OCI-LY3 (cell line): ENCODE results near the gene ANKRD30B.
"Not testable (repeated sequence)": the region's sequence is repeated elsewhere in the genome, so short reads cannot be mapped to it uniquely, and the experiment has no call there.

Source experiments
- H2AFZ ChIP-seq: fragments of 200-600, 300-600 bp; shearing (Covaris generic); 2 replicates; pipeline ENCODE4 v1.6.0; 2014; ENCODE audit warnings: antibody characterized with exemption, low read depth, low read length
- H3K27ac ChIP-seq: fragments of 200-600, 300-600 bp; sonication (generic); 2 replicates; pipeline ENCODE4 v1.5.1; 2014; ENCODE audit warnings: mild to moderate bottlenecking, low read length, moderate library complexity, mixed read lengths
- H3K27me3 ChIP-seq: fragments of 200-600, 300-600 bp; sonication (generic); 2 replicates; pipeline ENCODE4 v1.6.1; 2014; ENCODE audit warnings: low read depth, low read length, mixed read lengths
- H3K36me3 ChIP-seq: fragments of 200-600, 300-600 bp; sonication (generic); replicated peaks from 2 replicates; pipeline ENCODE3; 2014; ENCODE audit warnings: low read depth, low read length, mixed read lengths
- H3K4me1 ChIP-seq: fragments of 300-600, 200-600 bp; sonication (generic); 2 replicates; pipeline ENCODE4 v1.6.1; 2014; ENCODE audit warnings: low read length, mixed read lengths
- H3K4me2 ChIP-seq: fragments of 200-600, 300-600 bp; sonication (generic); 2 replicates; pipeline ENCODE4 v1.6.1; 2014; ENCODE audit warnings: low read length, mixed read lengths
- H3K4me3 ChIP-seq: fragments of 300-600, 200-600 bp; sonication (generic); 2 replicates; pipeline ENCODE4 v1.5.1; 2014; ENCODE audit warnings: antibody characterized with exemption, mild to moderate bottlenecking, low read length, moderate library complexity
- H3K79me2 ChIP-seq: fragments of 300-600, 200-600 bp; shearing (Covaris generic); 2 replicates; pipeline ENCODE4 v1.6.1; 2014; ENCODE audit warnings: mild to moderate bottlenecking, low read length, mixed read lengths
- H3K9ac ChIP-seq: fragments of 300-600, 200-600 bp; shearing (Covaris generic); 2 replicates; pipeline ENCODE4 v1.6.0; 2014; ENCODE audit warnings: mild to moderate bottlenecking, low read length, moderate library complexity
- H3K9me3 ChIP-seq: fragments of 200-600, 300-600 bp; shearing (Covaris generic); 2 replicates; pipeline ENCODE4 v1.6.1; 2014; ENCODE audit warnings: low read length, mixed read lengths; ENCODE audit not compliant: insufficient read depth
- H4K20me1 ChIP-seq: fragments of 200-600, 300-600 bp; sonication (generic); 2 replicates; pipeline ENCODE4 v1.6.1; 2016; ENCODE audit warnings: low read length, mixed read lengths; ENCODE audit not compliant: insufficient read depth
- EZH2phosphoT487 ChIP-seq: fragments of 200-600 bp; shearing (Covaris generic); IDR thresholded peaks from 2 replicates; pipeline ENCODE4 v1.6.1; 2018; ENCODE audit warnings: antibody characterized with exemption, mixed run types, low read depth
- TF ChIP-seq, protein P1 (sequence below): fragments of 200-600, 300-600 bp; sonication (generic); IDR thresholded peaks from 2 replicates; pipeline ENCODE4 v1.5.1; 2014; ENCODE audit warnings: antibody characterized with exemption, low read length, low read depth

The ANKRD30B gene, protein sequence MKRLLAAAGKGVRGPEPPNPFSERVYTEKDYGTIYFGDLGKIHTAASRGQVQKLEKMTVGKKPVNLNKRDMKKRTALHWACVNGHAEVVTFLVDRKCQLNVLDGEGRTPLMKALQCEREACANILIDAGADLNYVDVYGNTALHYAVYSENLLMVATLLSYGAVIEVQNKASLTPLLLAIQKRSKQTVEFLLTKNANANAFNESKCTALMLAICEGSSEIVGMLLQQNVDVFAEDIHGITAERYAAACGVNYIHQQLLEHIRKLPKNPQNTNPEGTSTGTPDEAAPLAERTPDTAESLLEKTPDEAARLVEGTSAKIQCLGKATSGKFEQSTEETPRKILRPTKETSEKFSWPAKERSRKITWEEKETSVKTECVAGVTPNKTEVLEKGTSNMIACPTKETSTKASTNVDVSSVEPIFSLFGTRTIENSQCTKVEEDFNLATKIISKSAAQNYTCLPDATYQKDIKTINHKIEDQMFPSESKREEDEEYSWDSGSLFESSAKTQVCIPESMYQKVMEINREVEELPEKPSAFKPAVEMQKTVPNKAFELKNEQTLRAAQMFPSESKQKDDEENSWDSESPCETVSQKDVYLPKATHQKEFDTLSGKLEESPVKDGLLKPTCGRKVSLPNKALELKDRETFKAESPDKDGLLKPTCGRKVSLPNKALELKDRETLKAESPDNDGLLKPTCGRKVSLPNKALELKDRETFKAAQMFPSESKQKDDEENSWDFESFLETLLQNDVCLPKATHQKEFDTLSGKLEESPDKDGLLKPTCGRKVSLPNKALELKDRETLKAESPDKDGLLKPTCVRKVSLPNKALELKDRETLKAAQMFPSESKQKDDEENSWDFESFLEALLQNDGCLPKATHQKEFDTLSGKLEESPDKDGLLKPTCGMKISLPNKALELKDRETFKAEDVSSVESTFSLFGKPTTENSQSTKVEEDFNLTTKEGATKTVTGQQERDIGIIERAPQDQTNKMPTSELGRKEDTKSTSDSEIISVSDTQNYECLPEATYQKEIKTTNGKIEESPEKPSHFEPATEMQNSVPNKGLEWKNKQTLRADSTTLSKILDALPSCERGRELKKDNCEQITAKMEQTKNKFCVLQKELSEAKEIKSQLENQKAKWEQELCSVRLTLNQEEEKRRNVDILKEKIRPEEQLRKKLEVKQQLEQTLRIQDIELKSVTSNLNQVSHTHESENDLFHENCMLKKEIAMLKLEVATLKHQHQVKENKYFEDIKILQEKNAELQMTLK (N-terminal part only)

DNA sequence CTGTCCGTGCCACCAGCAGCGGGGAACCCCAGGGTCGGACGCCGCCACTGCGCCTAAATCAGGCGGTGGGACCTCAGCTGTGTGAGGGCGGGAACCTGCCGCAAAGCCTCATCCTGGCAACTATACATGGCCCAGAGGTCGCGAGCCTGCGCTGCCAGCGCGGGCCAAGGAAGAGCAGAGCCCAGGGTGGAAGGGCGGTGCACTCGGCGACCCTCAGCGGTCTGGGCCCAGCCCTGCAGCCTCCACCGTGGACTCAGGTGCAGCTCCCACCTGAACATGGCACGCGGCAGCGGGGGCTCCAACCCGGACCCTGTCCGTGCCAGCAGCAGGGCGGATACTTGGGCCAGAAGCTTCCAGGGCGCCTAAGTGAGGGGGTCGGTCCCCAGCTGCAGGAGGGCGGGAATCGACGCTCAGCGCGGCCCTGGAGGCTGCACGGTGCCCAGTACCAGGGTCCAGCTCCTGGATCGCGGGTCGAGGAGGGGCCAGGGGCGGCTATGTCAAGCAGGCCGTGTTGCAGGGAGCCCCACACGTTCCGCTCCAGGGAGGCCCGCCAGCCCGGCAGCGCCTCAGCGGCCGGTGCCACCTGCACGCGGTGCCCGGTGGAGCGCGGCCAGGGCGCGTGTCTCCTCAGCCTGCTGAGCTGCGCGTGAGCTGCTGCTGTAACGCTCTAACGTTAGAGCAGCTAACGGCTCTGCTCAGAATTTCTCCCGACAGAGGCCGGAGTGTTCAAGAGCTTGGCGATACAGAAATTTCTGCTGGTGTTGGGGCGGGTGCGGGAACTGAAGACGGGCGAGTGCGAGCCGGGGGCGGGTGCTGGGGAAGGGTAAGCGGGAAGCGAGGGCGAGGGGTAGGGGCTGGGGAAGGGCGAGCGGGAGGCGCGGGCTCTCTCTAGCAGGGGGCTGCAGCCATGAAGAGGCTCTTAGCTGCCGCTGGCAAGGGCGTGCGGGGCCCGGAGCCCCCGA is at the start of gene ANKRD30B:
Gene ANKRD30B (plus strand): TSS at position 660 of the 962 bp plus-strand sequence. CDS start 248 bp downstream, at position 908.
- Histone ChIP-seq H3K36me3 (no peaks in the 10 kb centered on the region), H3K4me1 (no peaks in the 10 kb centered on the region), H3K9ac (no peak within 1 kb of the TSS), H2AFZ (no peak within 1 kb of the TSS), H3K4me3 (no peak within 1 kb of the TSS), H4K20me1 (no peaks in the 10 kb centered on the region), H3K27me3 (no peaks in the 10 kb centered on the region), H3K79me2 (no peaks in the 10 kb centered on the region), H3K27ac (no peak within 1 kb of the TSS), H3K9me3 (no peaks in the 10 kb centered on the region), H3K4me2 (no peak within 1 kb of the TSS)
- no peak for TF ChIP-seq EZH2phosphoT487
- TF ChIP-seq, protein P1, sequence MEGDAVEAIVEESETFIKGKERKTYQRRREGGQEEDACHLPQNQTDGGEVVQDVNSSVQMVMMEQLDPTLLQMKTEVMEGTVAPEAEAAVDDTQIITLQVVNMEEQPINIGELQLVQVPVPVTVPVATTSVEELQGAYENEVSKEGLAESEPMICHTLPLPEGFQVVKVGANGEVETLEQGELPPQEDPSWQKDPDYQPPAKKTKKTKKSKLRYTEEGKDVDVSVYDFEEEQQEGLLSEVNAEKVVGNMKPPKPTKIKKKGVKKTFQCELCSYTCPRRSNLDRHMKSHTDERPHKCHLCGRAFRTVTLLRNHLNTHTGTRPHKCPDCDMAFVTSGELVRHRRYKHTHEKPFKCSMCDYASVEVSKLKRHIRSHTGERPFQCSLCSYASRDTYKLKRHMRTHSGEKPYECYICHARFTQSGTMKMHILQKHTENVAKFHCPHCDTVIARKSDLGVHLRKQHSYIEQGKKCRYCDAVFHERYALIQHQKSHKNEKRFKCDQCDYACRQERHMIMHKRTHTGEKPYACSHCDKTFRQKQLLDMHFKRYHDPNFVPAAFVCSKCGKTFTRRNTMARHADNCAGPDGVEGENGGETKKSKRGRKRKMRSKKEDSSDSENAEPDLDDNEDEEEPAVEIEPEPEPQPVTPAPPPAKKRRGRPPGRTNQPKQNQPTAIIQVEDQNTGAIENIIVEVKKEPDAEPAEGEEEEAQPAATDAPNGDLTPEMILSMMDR = no peak

DNA sequence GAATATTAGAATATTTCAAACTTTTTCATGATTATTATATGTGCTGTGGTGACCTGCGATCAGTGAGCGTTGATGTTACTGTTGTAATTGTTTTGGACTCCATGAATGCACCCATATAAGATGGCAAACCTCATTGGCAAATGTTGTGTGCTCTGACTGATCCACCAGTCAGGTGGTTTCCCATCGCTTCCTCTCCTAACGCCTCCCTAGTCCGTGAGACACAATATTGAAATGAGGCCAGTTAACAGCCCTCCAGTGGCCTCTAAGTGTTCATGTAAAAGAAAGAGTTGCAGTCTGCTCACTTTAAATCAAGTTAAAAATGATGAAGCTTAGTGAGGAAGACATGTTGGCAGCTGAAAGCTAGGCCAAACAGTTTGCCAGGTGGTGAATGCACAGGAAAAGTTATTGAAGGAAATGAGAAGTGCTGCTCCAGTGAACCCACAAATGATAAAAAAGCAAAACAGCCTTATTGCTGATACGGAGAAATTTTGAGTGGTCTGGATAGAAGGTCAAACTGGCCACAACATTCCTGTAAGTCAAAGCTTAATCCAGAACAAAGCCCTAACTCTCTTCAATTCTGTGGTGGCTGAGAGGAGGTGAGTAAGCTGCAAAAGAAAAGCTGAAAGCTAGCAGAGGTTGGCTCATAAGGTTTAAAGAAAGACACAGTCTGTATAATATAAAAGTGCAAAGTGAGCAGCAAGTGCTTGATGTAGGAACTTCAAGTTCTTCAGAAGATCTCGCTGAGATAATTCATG is 46.5 kb upstream of the ANKRD30B start:
- H3K9me3 ChIP-seq, H3K4me2 ChIP-seq, H4K20me1 ChIP-seq, H3K4me1 ChIP-seq, H3K27ac ChIP-seq, H2AFZ ChIP-seq, H3K36me3 ChIP-seq, H3K9ac ChIP-seq, H3K27me3 ChIP-seq, H3K4me3 ChIP-seq, H3K79me2 ChIP-seq: not testable (repeated sequence)

DNA sequence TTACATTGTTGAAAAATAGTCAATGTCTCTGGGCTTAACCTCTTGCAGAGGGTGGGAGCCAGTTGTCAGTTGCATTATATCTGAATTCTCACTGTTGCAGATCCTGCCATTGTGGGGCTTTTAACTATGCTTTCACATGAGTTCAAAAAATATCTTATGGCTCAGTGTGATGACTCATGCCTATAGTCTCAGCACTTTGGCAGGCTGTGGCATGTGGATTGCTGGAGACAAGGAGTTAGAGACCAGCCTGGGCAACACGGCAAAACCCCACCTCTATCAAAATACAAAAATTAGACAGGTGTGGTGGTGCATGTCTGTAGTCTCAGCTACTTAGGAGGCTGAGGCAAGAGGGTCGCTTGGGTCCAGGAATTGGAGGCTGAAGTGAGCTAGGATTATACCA is 38.2 kb upstream of the ANKRD30B start:
- H3K27me3 ChIP-seq, H3K4me3 ChIP-seq, H3K4me1 ChIP-seq, H3K36me3 ChIP-seq, H3K27ac ChIP-seq, H2AFZ ChIP-seq, H3K4me2 ChIP-seq, H4K20me1 ChIP-seq, H3K9ac ChIP-seq, H3K79me2 ChIP-seq, H3K9me3 ChIP-seq: not testable (repeated sequence)

DNA sequence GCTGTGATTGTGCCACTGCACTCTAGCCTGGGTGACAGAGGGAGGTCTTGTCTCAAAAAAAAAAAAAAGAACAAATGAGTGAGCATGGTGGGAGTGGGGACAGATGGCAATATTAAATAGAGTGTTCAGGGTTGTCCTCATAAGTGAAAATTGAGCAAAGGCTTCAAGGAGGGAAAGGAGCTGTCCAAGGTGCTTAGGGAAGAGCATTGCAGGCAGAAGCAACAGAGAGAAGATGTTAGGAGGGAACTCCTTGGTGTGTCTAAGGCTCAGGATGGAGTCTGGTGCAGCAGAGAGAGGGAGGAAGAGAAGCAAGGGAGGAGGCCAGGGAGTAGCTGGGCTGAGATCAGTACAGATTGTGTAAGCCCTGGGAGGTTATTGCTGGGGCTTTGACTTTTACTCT is 26.4 kb upstream of the ANKRD30B start:
- not testable (repeated sequence) for H3K79me2 ChIP-seq, H3K9ac ChIP-seq, H2AFZ ChIP-seq, H3K27me3 ChIP-seq, H3K4me3 ChIP-seq, H3K4me1 ChIP-seq, H3K4me2 ChIP-seq, H4K20me1 ChIP-seq, H3K36me3 ChIP-seq, H3K9me3 ChIP-seq, H3K27ac ChIP-seq

DNA sequence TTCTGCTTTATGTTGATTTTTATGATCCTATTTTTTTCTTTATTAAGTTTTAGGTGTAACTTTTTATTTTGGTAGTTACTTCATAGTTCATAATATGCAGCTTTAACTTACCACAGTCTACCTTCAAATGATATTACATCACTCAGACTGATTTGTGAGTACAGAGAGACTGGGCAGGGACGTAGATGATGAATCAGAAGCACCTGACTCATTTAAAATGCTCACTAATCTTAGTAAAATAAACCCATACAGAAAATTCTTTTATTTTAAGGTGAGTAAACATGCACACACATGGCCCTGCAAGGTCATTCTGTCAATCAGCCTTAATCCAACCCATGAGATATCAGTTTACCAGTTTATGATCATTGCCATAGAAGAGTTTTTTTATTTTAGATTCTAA is 8.9 kb upstream of the ANKRD30B start:
- not testable (repeated sequence) for H2AFZ ChIP-seq, H4K20me1 ChIP-seq, H3K27ac ChIP-seq, H3K79me2 ChIP-seq, H3K4me1 ChIP-seq, H3K9ac ChIP-seq, H3K4me3 ChIP-seq, H3K4me2 ChIP-seq, H3K36me3 ChIP-seq, H3K27me3 ChIP-seq, H3K9me3 ChIP-seq
